ENCODE data around the gene CAMSAP2. TPM values are rescaled to one million over a fixed set of nuclear protein-coding genes. Genes with fewer than 3 reads are reported as not detected.

The CAMSAP2 gene
- polyA plus RNA-seq, 1 donor (not counting 4 experiments of a cell fraction or from before 2014, with no cell fraction given) = 47.8 TPM

- H2AFZ ChIP-seq (ENCODE audit: control insufficient read depth, low read length) = no peak overlapping the region
- H3K9ac ChIP-seq (ENCODE audit: control insufficient read depth, extremely low read depth, insufficient read depth, low read length) = no peak overlapping the region
- FAIRE-seq = no peak
- peaks cover 11% of the 10 kb centered on the region for H4K20me1 ChIP-seq (ENCODE audit: control insufficient read depth, extremely low read depth, insufficient read depth, low read length)
- no peaks in the 10 kb centered on the region for H3K27me3 ChIP-seq (ENCODE audit: control insufficient read depth, extremely low read depth, insufficient read depth, low read length)
- peaks cover 42 to 49% of the 10 kb centered on the region in 2 experiments for H3K36me3 ChIP-seq (ENCODE audit: control insufficient read depth in 2 of 2, extremely low read depth in 1 of 2, insufficient read depth in 2 of 2, low read length in 2 of 2)
- H3K4me3 ChIP-seq (ENCODE audit: control insufficient read depth in 2 of 3, extremely low read depth in 1 of 3, insufficient read depth in 2 of 3, low read depth in 1 of 3, low read length in 3 of 3) = no peak overlapping the region
- dilution Hi-C loops (cut with MboI; ENCODE audit: extremely low pct_ligation_motif_present, low sequenced_read_pairs) = no loop called here
- H3K27ac ChIP-seq (ENCODE audit: control insufficient read depth, insufficient read depth, low read length) = no peak overlapping the region
- H3K9me1 ChIP-seq (ENCODE audit: control insufficient read depth, extremely low read depth, insufficient read depth, low read length) = peaks cover 7% of the 10 kb centered on the region
- DNase-seq (ENCODE audit: low read depth, low spot score) = no peak
- H3K4me1 ChIP-seq (ENCODE audit: control insufficient read depth, extremely low read depth, insufficient read depth, low read length) = peaks cover 34% of the 10 kb centered on the region
- peaks cover 22% of the 10 kb centered on the region for H3K79me2 ChIP-seq (ENCODE audit: control insufficient read depth, insufficient read depth, low read length)
- no peaks in the 10 kb centered on the region for H3K9me3 ChIP-seq (ENCODE audit: control insufficient read depth, low read depth, low read length)
- H3K4me2 ChIP-seq (ENCODE audit: control insufficient read depth, extremely low read depth, insufficient read depth, low read depth, low read length) = no peak overlapping the region
- no peak for TF ChIP-seq CTCF (optimal IDR thresholded peaks at IDR 0.05 in 1 of 3, IDR thresholded peaks at IDR 0.05 in 1 of 3, conservative IDR thresholded peaks at IDR 0.05 in 1 of 3; ENCODE audit: extremely low read depth in 1 of 3, insufficient read depth in 2 of 3, low read length in 3 of 3)
- TF ChIP-seq EZH2 (IDR thresholded peaks at IDR 0.05; ENCODE audit: low read length) = no peak
These were observed 160.8 kb downstream of the CAMSAP2 start for GRCh38 chr1:200899451-200899915.

GRCh38 chr1:200899954-200900867 lies 161.5 kb downstream of the CAMSAP2 start:
- no peak overlapping the region for H3K9ac ChIP-seq (ENCODE audit: control insufficient read depth, extremely low read depth, insufficient read depth, low read length)
- H3K4me2 ChIP-seq (ENCODE audit: control insufficient read depth, extremely low read depth, insufficient read depth, low read depth, low read length) = no peak overlapping the region
- H3K27me3 ChIP-seq (ENCODE audit: control insufficient read depth, extremely low read depth, insufficient read depth, low read length) = no peaks in the 10 kb centered on the region
- H4K20me1 ChIP-seq (ENCODE audit: control insufficient read depth, extremely low read depth, insufficient read depth, low read length) = peaks cover 11% of the 10 kb centered on the region
- dilution Hi-C loops (cut with MboI; ENCODE audit: extremely low pct_ligation_motif_present, low sequenced_read_pairs) = no loop called here
- H3K79me2 ChIP-seq (ENCODE audit: control insufficient read depth, insufficient read depth, low read length) = peaks cover 17% of the 10 kb centered on the region
- H3K4me1 ChIP-seq (ENCODE audit: control insufficient read depth, extremely low read depth, insufficient read depth, low read length) = peaks cover 36% of the 10 kb centered on the region
- H3K9me3 ChIP-seq (ENCODE audit: control insufficient read depth, low read depth, low read length) = no peaks in the 10 kb centered on the region
- H3K9me1 ChIP-seq (ENCODE audit: control insufficient read depth, extremely low read depth, insufficient read depth, low read length) = peaks cover 9% of the 10 kb centered on the region
- H3K36me3 ChIP-seq (ENCODE audit: control insufficient read depth in 2 of 2, extremely low read depth in 1 of 2, insufficient read depth in 2 of 2, low read length in 2 of 2) = peaks cover 42 to 49% of the 10 kb centered on the region in 2 experiments
- H3K4me3 ChIP-seq (ENCODE audit: control insufficient read depth in 2 of 3, extremely low read depth in 1 of 3, insufficient read depth in 2 of 3, low read depth in 1 of 3, low read length in 3 of 3) = no peak overlapping the region
- DNase-seq (ENCODE audit: low read depth, low spot score) (no peak), FAIRE-seq (no peak)
- no peak for TF ChIP-seq EZH2 (IDR thresholded peaks at IDR 0.05; ENCODE audit: low read length)
- no peak for TF ChIP-seq CTCF (optimal IDR thresholded peaks at IDR 0.05 in 1 of 3, IDR thresholded peaks at IDR 0.05 in 1 of 3, conservative IDR thresholded peaks at IDR 0.05 in 1 of 3; ENCODE audit: extremely low read depth in 1 of 3, insufficient read depth in 2 of 3, low read length in 3 of 3)
- H2AFZ ChIP-seq (ENCODE audit: control insufficient read depth, low read length) = no peak overlapping the region
- H3K27ac ChIP-seq (ENCODE audit: control insufficient read depth, insufficient read depth, low read length) = no peak overlapping the region

All from keratinocyte (primary cell).